AG04449 (cell line): ENCODE results near the gene THSD4.
A peak's percentile ranks its signal among the peaks of the same experiment; 100 is the strongest.

ENCODE experiments used
- CTCF ChIA-PET: fragments of 350-600 bp; formaldehyde crosslinking; extraction: SDS; loops from one replicate; lab custom pipeline; 2021; ENCODE audit warnings: antibody characterized with exemption; lab: Yijun Ruan, JAX
- POLR2A ChIA-PET: fragments of 400-600, 350-600 bp; formaldehyde crosslinking; extraction: SDS; loops from one replicate; lab custom pipeline; 2020; ENCODE audit warnings: antibody characterized with exemption, inconsistent platforms; lab: Yijun Ruan, JAX
- DNase-seq: peaks from one replicate; pipeline ENCODE4 v3.0.0-alpha.2; 2010; ENCODE audit warnings: low read depth, low spot score
- H3K4me3 ChIP-seq: 2 replicates; pipeline ENCODE4 v1.5.1; 2011; ENCODE audit warnings: low read depth, mild to moderate bottlenecking, control low read depth, low read length
- CTCF ChIP-seq: IDR thresholded peaks from one replicate; pipeline ENCODE4 v1.5.1; 2011; ENCODE audit warnings: mild to moderate bottlenecking, moderate library complexity, low read length, control low read depth, inconsistent platforms; ENCODE audit not compliant: insufficient read depth; ENCODE audit errors: missing control alignments

Gene THSD4

GRCh38 chr15:71085809-71086208, 29.5 kb upstream of the THSD4 start:
- no peak for DNase-seq
- no peak for TF ChIP-seq CTCF
- POLR2A ChIA-PET: no interaction called here
- CTCF ChIA-PET: interaction anchor here (0.9 to 1.1 kb wide), 2 partner anchors 192 to 357 kb away, joined by 3 read pairs; no protein-coding TSS in a partner anchor
- no peak overlapping the region for H3K4me3 ChIP-seq

- no peak for DNase-seq
- TF ChIP-seq CTCF: no peak
- CTCF ChIA-PET: no interaction called here
- no peak overlapping the region for H3K4me3 ChIP-seq
- POLR2A ChIA-PET: no interaction called here
Observed at GRCh38 chr15:71088155-71088554, 27.1 kb upstream of the THSD4 start.

GRCh38 chr15:71088683-71089082, 26.6 kb upstream of the THSD4 start:
- TF ChIP-seq CTCF: no peak
- POLR2A ChIA-PET: no interaction called here
- no peak overlapping the region for H3K4me3 ChIP-seq
- no peak for DNase-seq
- CTCF ChIA-PET: interaction anchor here (1.5 kb wide), 1 partner anchor 15 kb away, joined by 4 read pairs; no protein-coding TSS in a partner anchor

GRCh38 chr15:71089801-71090200, 25.5 kb upstream of the THSD4 start:
- peak; percentile 47 for DNase-seq
- H3K4me3 ChIP-seq: no peak overlapping the region
- no peak for TF ChIP-seq CTCF
- ChIA-PET POLR2A (no interaction called here), CTCF (interaction anchor here (1.5 kb wide), 1 partner anchor 14 kb away, joined by 4 read pairs; no protein-coding TSS in a partner anchor)

- no peak overlapping the region for H3K4me3 ChIP-seq
- CTCF ChIA-PET: interaction anchor here (1.0 to 1.8 kb wide), 3 partner anchors 12 to 349 kb away, joined by 3 to 4 read pairs (median 4); no protein-coding TSS in a partner anchor
- POLR2A ChIA-PET: no interaction called here
- DNase-seq: no peak
- no peak for TF ChIP-seq CTCF
Observed at GRCh38 chr15:71091601-71092000, 23.7 kb upstream of the THSD4 start.

GRCh38 chr15:71092056-71092600, 23.1 kb upstream of the THSD4 start:
- DNase-seq: no peak
- TF ChIP-seq CTCF: no peak
- POLR2A ChIA-PET: no interaction called here
- CTCF ChIA-PET: interaction anchor here (1.0 to 1.8 kb wide), 6 partner anchors 12 to 348 kb away, joined by 3 to 5 read pairs (median 4); no protein-coding TSS in a partner anchor
- no peak overlapping the region for H3K4me3 ChIP-seq
